PC-9 (cell line): ENCODE data around the gene IGF1. TPM values are rescaled to one million over a fixed set of nuclear protein-coding genes. Genes with fewer than 3 reads are reported as not detected.

Source experiments
- BruUV-seq: library from RNA; stranded (reverse); fragments of 400-500 nt; replicated peaks from 2 replicates; lab custom pipeline; 2021; lab: Mats Ljungman, UMichigan
- CTCF ChIA-PET: fragments of 300-600 bp; sonication (Branson Sonifier 250); formaldehyde crosslinking; loops from one replicate; lab custom pipeline; 2022; ENCODE audit warnings: antibody characterized with exemption; lab: Charles Lee
- POLR2A ChIA-PET: fragments of 300-600 bp; sonication (Branson Sonifier 250); formaldehyde crosslinking; loops from one replicate; lab custom pipeline; 2022; ENCODE audit warnings: antibody characterized with exemption; ENCODE audit not compliant: unreplicated experiment; lab: Charles Lee
- DNase-seq, 2 experiments: peaks; one replicate each; pipeline versions ENCODE4 v3.0.0 to v3.0.0-alpha.2; 2015 to 2022; ENCODE audit warnings: mixed read lengths in 1 of 2
- H2AFZ ChIP-seq: fragments of 200-600 bp; sonication (generic); 2 replicates; pipeline ENCODE4 v1.8.1; 2017; ENCODE audit warnings: antibody characterized with exemption
- H3F3A ChIP-seq: fragments of 200-600 bp; sonication (generic); 2 replicates; pipeline ENCODE4 v1.8.1; 2017; ENCODE audit warnings: antibody characterized with exemption, mild to moderate bottlenecking, low read depth; ENCODE audit not compliant: insufficient read depth
- H3K27ac ChIP-seq: fragments of 200-600 bp; sonication (generic); 2 replicates; pipeline ENCODE4 v1.6.1; 2016; ENCODE audit warnings: mixed run types
- H3K27me3 ChIP-seq: fragments of 200-600 bp; sonication (generic); 2 replicates; pipeline ENCODE4 v1.6.1; 2016; ENCODE audit warnings: low read depth, mixed run types; ENCODE audit not compliant: insufficient read depth
- H3K36me3 ChIP-seq: fragments of 200-600 bp; sonication (generic); 2 replicates; pipeline ENCODE4 v1.6.1; 2016; ENCODE audit warnings: low read depth, mixed run types
- H3K4me1 ChIP-seq: fragments of 200-600 bp; sonication (generic); replicated peaks from 2 replicates; pipeline ENCODE4 v1.6.1; 2016; ENCODE audit warnings: mixed run types; ENCODE audit not compliant: insufficient read depth
- H3K4me2 ChIP-seq: fragments of 200-600 bp; sonication (generic); 2 replicates; pipeline ENCODE4 v1.6.1; 2017; ENCODE audit warnings: mixed run types
- H3K4me3 ChIP-seq: fragments of 200-600 bp; sonication (generic); 2 replicates; pipeline ENCODE4 v1.6.1; 2016; ENCODE audit warnings: mixed run types
- H3K79me2 ChIP-seq: fragments of 200-600 bp; sonication (generic); 2 replicates; pipeline ENCODE4 v1.6.1; 2017; ENCODE audit warnings: low read depth, mixed run types
- H3K9me2 ChIP-seq: fragments of 200-600 bp; sonication (generic); 2 replicates; pipeline ENCODE4 v1.8.1; 2017; ENCODE audit warnings: mild to moderate bottlenecking; ENCODE audit not compliant: insufficient read depth
- H3K9me3 ChIP-seq: fragments of 200-600 bp; sonication (generic); 2 replicates; pipeline ENCODE4 v1.8.1; 2016; ENCODE audit warnings: low read depth; ENCODE audit not compliant: insufficient read depth
- H4K20me1 ChIP-seq: fragments of 200-600 bp; sonication (generic); 2 replicates; pipeline ENCODE4 v1.8.1; 2017; ENCODE audit not compliant: insufficient read depth
- CTCF ChIP-seq: fragments of 200-600 bp; sonication (generic); conservative IDR thresholded peaks from 2 replicates; pipeline ENCODE4 v1.6.1; 2017; ENCODE audit warnings: mixed run types, antibody characterized with exemption, mild to moderate bottlenecking, moderate library complexity
- EZH2 ChIP-seq: fragments of 200-600 bp; sonication (generic); IDR thresholded peaks from 2 replicates; pipeline ENCODE4 v1.8.0; 2017; ENCODE audit warnings: antibody characterized with exemption, low read depth
- intact Hi-C: fragments of 100-400 bp; cut with micrococcal nuclease; formaldehyde crosslinking; loops from one replicate; pipeline ENCODE4 v1.10.0; 2022; ENCODE audit not compliant: unreplicated experiment
- total RNA-seq: library from RNA; stranded (reverse); gene quantifications from 2 replicates; pipeline ENCODE4 v1.2.3, GENCODE V29; 2021

Gene IGF1
- total RNA-seq, 1 experiment from 2014 or later = not detected

- no peaks in the 10 kb centered on the region for H3K9me2 ChIP-seq
- no peaks in the 10 kb centered on the region for H3K27me3 ChIP-seq
- no peak overlapping the region for H3K27ac ChIP-seq
- no peak for TF ChIP-seq EZH2
- TF ChIP-seq CTCF = no peak
- no peaks in the 10 kb centered on the region for H4K20me1 ChIP-seq
- CTCF ChIA-PET = no interaction called here
- H3F3A ChIP-seq = no peaks in the 10 kb centered on the region
- no peaks in the 10 kb centered on the region for H3K79me2 ChIP-seq
- POLR2A ChIA-PET = no interaction called here
- H3K4me1 ChIP-seq = no peaks in the 10 kb centered on the region
- H3K9me3 ChIP-seq = no peaks in the 10 kb centered on the region
- H3K4me2 ChIP-seq = no peak overlapping the region
- intact Hi-C loops = no loop called here
- H3K4me3 ChIP-seq = no peak overlapping the region
- no peak overlapping the region for H2AFZ ChIP-seq
- DNase-seq = no peak
- no peaks in the 10 kb centered on the region for H3K36me3 ChIP-seq
- BruUV-seq = no TSS peak
Measured at GRCh38 chr12:102444093-102444492, 36.3 kb downstream of the IGF1 start.

GRCh38 chr12:102441077-102441596 lies 39.2 kb downstream of the IGF1 start:
- H2AFZ ChIP-seq = no peak overlapping the region
- no peak overlapping the region for H3K4me2 ChIP-seq
- no peaks in the 10 kb centered on the region for H3K9me3 ChIP-seq
- intact Hi-C loops = no loop called here
- no peaks in the 10 kb centered on the region for H3K4me1 ChIP-seq
- no peak overlapping the region for H3K4me3 ChIP-seq
- CTCF ChIA-PET = no interaction called here
- BruUV-seq = no TSS peak
- POLR2A ChIA-PET = no interaction called here
- no peaks in the 10 kb centered on the region for H3K36me3 ChIP-seq
- no peaks in the 10 kb centered on the region for H3K27me3 ChIP-seq
- no peak overlapping the region for H3K27ac ChIP-seq
- no peaks in the 10 kb centered on the region for H3K9me2 ChIP-seq
- no peaks in the 10 kb centered on the region for H4K20me1 ChIP-seq
- no peaks in the 10 kb centered on the region for H3F3A ChIP-seq
- TF ChIP-seq CTCF (no peak), EZH2 (no peak)
- H3K79me2 ChIP-seq = no peaks in the 10 kb centered on the region
- no peak for DNase-seq

- ChIA-PET CTCF (no interaction called here), POLR2A (no interaction called here)
- BruUV-seq = no TSS peak
Measured at GRCh38 chr12:102439426-102440405, 40.6 kb downstream of the IGF1 start.

More at GRCh38 chr12:102439426-102440405, 40.6 kb downstream of the IGF1 start:
- H3K9me2 ChIP-seq = no peaks in the 10 kb centered on the region
- no peaks in the 10 kb centered on the region for H3K27me3 ChIP-seq
- no peak overlapping the region for H3K4me2 ChIP-seq
- no peak overlapping the region for H3K4me3 ChIP-seq
- H3K27ac ChIP-seq = no peak overlapping the region
- no peaks in the 10 kb centered on the region for H3K36me3 ChIP-seq
- no peak overlapping the region for H2AFZ ChIP-seq
- TF ChIP-seq EZH2 = no peak
- no peak for TF ChIP-seq CTCF
- no peaks in the 10 kb centered on the region for H3K4me1 ChIP-seq
- intact Hi-C loops = no loop called here
- no peak for DNase-seq
- H3K79me2 ChIP-seq = no peaks in the 10 kb centered on the region
- H3F3A ChIP-seq = no peaks in the 10 kb centered on the region
- H4K20me1 ChIP-seq = no peaks in the 10 kb centered on the region
- no peaks in the 10 kb centered on the region for H3K9me3 ChIP-seq
